ENCODE measurements around the gene POLK. TPM values are rescaled to one million over a fixed set of nuclear protein-coding genes. Genes with fewer than 3 reads are reported as not detected.

The POLK gene
- total and polyA plus RNA-seq, 2 of the 8 experiments (the other 6 are each of a cell fraction or from before 2014, with no cell fraction given): 2.0 to 9.0 TPM

GRCh38 chr5:75616971-75617621 lies 105.4 kb downstream of the POLK start:
- Histone ChIP-seq H3K14ac (ENCODE audit: insufficient read length) (no peak overlapping the region), H4K5ac (ENCODE audit: insufficient read length, low read depth, low read length) (no peak overlapping the region), H3K56ac (replicated peaks; ENCODE audit: insufficient read length, low read depth, low read length) (no peak overlapping the region), H3K4me1 (replicated peaks in 1 of 4; ENCODE audit: control insufficient read depth in 3 of 4, insufficient read depth in 4 of 4, low read length in 3 of 4) (no peaks in the 10 kb centered on the region), H3K79me2 (ENCODE audit: control insufficient read depth in 1 of 2, insufficient read depth in 2 of 2, low read length in 2 of 2) (no peaks in the 10 kb centered on the region), H2BK120ac (replicated peaks; ENCODE audit: low read depth, low read length) (no peak overlapping the region), H3K9me3 (ENCODE audit: insufficient read depth in 2 of 2, low read depth in 1 of 2, low read length in 1 of 2) (no peaks in the 10 kb centered on the region), H2BK5ac (ENCODE audit: low read depth, low read length) (no peak overlapping the region), H3K23me2 (ENCODE audit: low read depth, low read length) (peaks cover under 1% of the 10 kb centered on the region; the same call in 1 of the 2 replicates), H3K79me1 (ENCODE audit: low read depth, low read length) (no peaks in the 10 kb centered on the region), H2BK15ac (ENCODE audit: low read length) (no peak overlapping the region), H3K4me2 (ENCODE audit: insufficient read depth in 1 of 2, low read depth in 2 of 2, low read length in 2 of 2) (no peak overlapping the region), H4K8ac (ENCODE audit: extremely low read depth, insufficient read depth, low read length) (no peak overlapping the region), H2BK20ac (ENCODE audit: low read length) (no peak overlapping the region), H4K20me1 (replicated peaks in 1 of 2; ENCODE audit: control insufficient read depth in 1 of 2, insufficient read depth in 2 of 2, low read length in 2 of 2) (no peaks in the 10 kb centered on the region), H3K27me3 (replicated peaks in 1 of 4; ENCODE audit: control insufficient read depth in 3 of 4, extremely low read depth in 1 of 4, insufficient read depth in 3 of 4, low read length in 3 of 4) (no peaks in the 10 kb centered on the region; a peak in 1 of 7 replicates), H3K27ac (ENCODE audit: low read depth, low read length) (no peak overlapping the region), H2AFZ (ENCODE audit: low read length) (no peak overlapping the region), H2AK5ac (ENCODE audit: low read depth, low read length) (no peak overlapping the region), H3K36me3 (ENCODE audit: control insufficient read depth in 2 of 4, insufficient read depth in 4 of 4, low read length in 3 of 4) (no peaks in the 10 kb centered on the region), H3K18ac (ENCODE audit: extremely low read depth, low read length) (no peak overlapping the region), H3K4me3 (ENCODE audit: extremely low read depth in 1 of 4, insufficient read depth in 2 of 4, low read depth in 3 of 4, low read length in 4 of 4) (no peak overlapping the region), H3K9ac (replicated peaks in 1 of 4; ENCODE audit: extremely low read depth in 1 of 4, low read depth in 3 of 4, low read length in 3 of 4) (no peak overlapping the region), H3K23ac (ENCODE audit: insufficient read length) (no peak overlapping the region), H2BK12ac (ENCODE audit: low read depth, low read length) (no peak overlapping the region), H4K91ac (replicated peaks; ENCODE audit: insufficient read length, low read length) (no peak overlapping the region), H3K4ac (replicated peaks; ENCODE audit: insufficient read length, low read depth, low read length) (no peak overlapping the region)
- POLR2A ChIA-PET (ENCODE audit: partially characterized antibody): no interaction called here
- FAIRE-seq (no peak), DNase-seq (ENCODE audit: low read depth in 1 of 2, low spot score in 2 of 2) (no peak)
- TF ChIP-seq EZH2 (IDR thresholded peaks at IDR 0.05; ENCODE audit: low read depth, low read length, severe bottlenecking) (no peak), RBBP5 (IDR thresholded peaks at IDR 0.05; ENCODE audit: borderline replicate concordance, low read depth, low read length) (no peak), PHF8 (conservative IDR thresholded peaks at IDR 0.05; ENCODE audit: low read depth, low read length) (no peak), GTF2F1 (IDR thresholded peaks at IDR 0.05; ENCODE audit: borderline replicate concordance, low read depth, low read length) (no peak), HDAC2 (IDR thresholded peaks at IDR 0.05; ENCODE audit: borderline replicate concordance in 1 of 2, low read depth in 2 of 2, low read length in 2 of 2) (no peak), CTBP2 (IDR thresholded peaks at IDR 0.05; ENCODE audit: borderline replicate concordance, insufficient read depth, insufficient read length, low read length) (no peak), BRCA1 (IDR thresholded peaks at IDR 0.05; ENCODE audit: low read depth, low read length) (no peak), CBX5 (IDR thresholded peaks at IDR 0.05; ENCODE audit: low read depth, low read length) (no peak), TBP (IDR thresholded peaks at IDR 0.05; ENCODE audit: low read depth, low read length) (no peak), CHD2 (IDR thresholded peaks at IDR 0.05; ENCODE audit: low read length) (no peak)
- TF ChIP-seq, protein P1, sequence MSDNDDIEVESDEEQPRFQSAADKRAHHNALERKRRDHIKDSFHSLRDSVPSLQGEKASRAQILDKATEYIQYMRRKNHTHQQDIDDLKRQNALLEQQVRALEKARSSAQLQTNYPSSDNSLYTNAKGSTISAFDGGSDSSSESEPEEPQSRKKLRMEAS (IDR thresholded peaks at IDR 0.05): no peak
- whole genome bisulfite sequencing, 2 experiments (ENCODE audit: extremely low coverage in 1 of 2, insufficient coverage in 1 of 2, insufficient read length in 1 of 2, insufficient replicate concordance in 2 of 2, low coverage in 1 of 2, low lambda C conversion rate in 2 of 2, missing lambda C conversion rate in 1 of 2): 84% methylated on average over 7 of the region's 7 CpGs; no CpG with 5 or more reads in 1 of the 2 experiments
- CTCF ChIA-PET (ENCODE audit: partially characterized antibody): interaction anchor here (0.9 kb wide), 1 partner anchor 37 kb away, joined by 5 read pairs; no protein-coding TSS in a partner anchor
